Mesenchymal stem cell (in vitro differentiated cells and primary cell): ENCODE measurements around the gene CCDC47.

Experiments
- DNase-seq: peaks from one replicate; pipeline ENCODE4 v3.0.0-alpha.2; 2013
- H2AFZ ChIP-seq: one replicate; pipeline ENCODE4 v1.6.1; 2013; ENCODE audit warnings: low read depth, mild to moderate bottlenecking, control low read depth, inconsistent platforms, low read length, moderate library complexity
- H2AK5ac ChIP-seq: 2 replicates; pipeline ENCODE4 v1.6.1; 2013; ENCODE audit warnings: low read length, moderate library complexity, mild to moderate bottlenecking, inconsistent platforms; ENCODE audit not compliant: severe bottlenecking
- H2BK120ac ChIP-seq: one replicate; pipeline ENCODE4 v1.6.1; 2013; ENCODE audit warnings: low read depth, mild to moderate bottlenecking, inconsistent platforms, low read length, moderate library complexity
- H2BK12ac ChIP-seq, 2 experiments: one replicate each; pipeline ENCODE4 v1.6.1; 2013; ENCODE audit warnings: inconsistent platforms in 2 of 2, low read length in 2 of 2, mild to moderate bottlenecking in 2 of 2, moderate library complexity in 2 of 2, control low read depth in 1 of 2
- H2BK15ac ChIP-seq: one replicate; pipeline ENCODE4 v1.6.1; 2013; ENCODE audit warnings: mild to moderate bottlenecking, low read depth, inconsistent platforms; ENCODE audit not compliant: poor library complexity, severe bottlenecking
- H2BK5ac ChIP-seq: 2 replicates; pipeline ENCODE4 v1.6.1; 2013; ENCODE audit warnings: low read depth, mild to moderate bottlenecking, low read length, control low read depth, inconsistent platforms; ENCODE audit not compliant: poor library complexity, severe bottlenecking
- H3K14ac ChIP-seq, 2 experiments: one replicate each; pipeline ENCODE4 v1.6.1; 2013; ENCODE audit warnings: inconsistent platforms in 2 of 2, low read length in 2 of 2, control low read depth in 1 of 2, mild to moderate bottlenecking in 1 of 2, moderate library complexity in 1 of 2
- H3K18ac ChIP-seq, 2 experiments: one replicate each; pipeline ENCODE4 v1.6.1; 2013; ENCODE audit warnings: inconsistent platforms in 2 of 2, low read length in 2 of 2, control low read depth in 1 of 2, low read depth in 1 of 2, mild to moderate bottlenecking in 1 of 2
- H3K23ac ChIP-seq, 2 experiments: one replicate each; pipeline ENCODE4 v1.6.1; 2013; ENCODE audit warnings: inconsistent platforms in 2 of 2, low read length in 2 of 2, mild to moderate bottlenecking in 2 of 2, moderate library complexity in 2 of 2, control low read depth in 1 of 2
- H3K27ac ChIP-seq: 2 replicates; pipeline ENCODE4 v1.5.1; 2013; ENCODE audit warnings: mild to moderate bottlenecking, moderate library complexity, low read length, control low read depth, inconsistent platforms; ENCODE audit not compliant: poor library complexity, severe bottlenecking
- H3K27me3 ChIP-seq, 2 experiments: 2 replicates each; pipeline versions ENCODE4 v1.6.1 to v1.7.0; 2013; ENCODE audit warnings: low read length in 2 of 2, mild to moderate bottlenecking in 2 of 2, moderate library complexity in 2 of 2, control low read depth in 1 of 2, inconsistent platforms in 1 of 2; ENCODE audit not compliant: control insufficient read depth in 1 of 2, insufficient read depth in 1 of 2
- H3K36me3 ChIP-seq, 2 experiments: 2 replicates each; pipeline versions ENCODE4 v1.6.1 to v1.7.0; 2013; ENCODE audit warnings: low read length in 2 of 2, control low read depth in 1 of 2, inconsistent platforms in 1 of 2, low read depth in 1 of 2, mild to moderate bottlenecking in 1 of 2; ENCODE audit not compliant: insufficient read depth in 2 of 2, control insufficient read depth in 1 of 2
- H3K4ac ChIP-seq, 2 experiments: one replicate each; pipeline ENCODE4 v1.6.1; 2013; ENCODE audit warnings: inconsistent platforms in 2 of 2, low read length in 2 of 2, mild to moderate bottlenecking in 2 of 2, moderate library complexity in 2 of 2, control low read depth in 1 of 2, low read depth in 1 of 2
- H3K4me1 ChIP-seq: 2 replicates; pipeline ENCODE4 v1.6.1; 2013; ENCODE audit warnings: low read depth, low read length, control low read depth; ENCODE audit not compliant: control insufficient read depth, insufficient read depth
- H3K4me2 ChIP-seq: 2 replicates; pipeline ENCODE4 v1.6.1; 2013; ENCODE audit warnings: low read length, mild to moderate bottlenecking, inconsistent platforms; ENCODE audit not compliant: poor library complexity, severe bottlenecking
- H3K4me3 ChIP-seq, 2 experiments: 2 replicates each; pipeline versions ENCODE4 v1.5.1 to v1.7.0; 2013; ENCODE audit warnings: low read length in 2 of 2, mild to moderate bottlenecking in 2 of 2, control low read depth in 1 of 2, low read depth in 1 of 2; ENCODE audit not compliant: insufficient read depth in 1 of 2
- H3K79me1 ChIP-seq: replicated peaks from 2 replicates; pipeline ENCODE4 v1.6.1; 2013; ENCODE audit warnings: mild to moderate bottlenecking, control low read depth, low read length, inconsistent platforms; ENCODE audit not compliant: poor library complexity, severe bottlenecking
- H3K9ac ChIP-seq: 2 replicates; pipeline ENCODE4 v1.7.0; 2013; ENCODE audit warnings: mild to moderate bottlenecking, low read length, moderate library complexity
- H3K9me3 ChIP-seq: 2 replicates; pipeline ENCODE4 v1.7.0; 2013; ENCODE audit warnings: mild to moderate bottlenecking, low read length; ENCODE audit not compliant: control insufficient read depth
- H4K8ac ChIP-seq: one replicate; pipeline ENCODE4 v1.6.1; 2013; ENCODE audit warnings: inconsistent platforms, mild to moderate bottlenecking, low read length, moderate library complexity
- H4K91ac ChIP-seq: one replicate; pipeline ENCODE4 v1.6.1; 2013; ENCODE audit warnings: mild to moderate bottlenecking, low read length, inconsistent platforms
- WGBS: methylation state at CpG from one replicate; pipeline ENCODE4 v1.1.7; 2013; ENCODE audit warnings: mixed read lengths; 5-methylcytosine and 5-hydroxymethylcytosine counted together

Gene CCDC47

DNA sequence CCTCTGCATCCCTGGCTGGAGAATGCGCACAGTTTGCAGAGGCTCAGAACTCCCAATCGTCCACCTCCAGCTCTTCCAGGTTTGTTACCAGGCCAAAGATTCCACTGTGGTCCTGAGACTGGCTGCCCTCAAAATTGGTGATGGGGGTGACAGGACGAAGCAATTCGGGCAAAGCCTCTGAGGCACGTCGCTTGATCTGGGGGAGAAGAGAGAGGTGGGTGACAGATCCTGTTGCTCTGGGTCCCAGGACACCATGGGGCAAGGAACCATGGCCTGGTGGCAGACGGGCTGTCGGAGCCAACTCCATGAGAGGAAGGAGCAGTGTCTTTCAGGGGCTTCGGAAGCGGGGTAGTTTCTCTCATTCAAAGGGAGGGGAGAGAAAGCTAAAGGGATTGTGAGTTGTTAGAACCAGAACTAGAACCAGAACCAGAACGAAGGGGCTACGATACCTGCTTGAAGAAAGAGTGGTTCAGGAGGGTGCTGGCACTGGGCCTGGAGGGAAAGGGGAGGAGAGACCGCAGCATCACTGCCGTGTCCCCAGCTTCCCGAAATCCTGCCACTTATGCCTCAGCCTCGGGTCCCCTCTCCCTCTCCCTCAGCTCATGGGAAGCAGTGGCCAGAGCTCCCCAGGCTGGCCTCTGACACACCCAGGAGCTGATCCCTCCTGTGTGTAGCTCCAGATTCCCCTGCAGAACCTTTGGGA is 69.7 kb downstream of the CCDC47 start:
- no peak overlapping the region for H3K14ac ChIP-seq
- H3K4me3 ChIP-seq, result no peak overlapping the region
- H2BK120ac ChIP-seq, result no peak overlapping the region
- no peak overlapping the region for H2BK12ac ChIP-seq
- H3K18ac ChIP-seq, result no peak overlapping the region
- no peak overlapping the region for H3K4me2 ChIP-seq
- H3K27ac ChIP-seq, result no peak overlapping the region
- H3K9me3 ChIP-seq, result no peaks in the 10 kb centered on the region
- no peak overlapping the region for H3K9ac ChIP-seq
- peaks cover 16% of the 10 kb centered on the region for H3K4me1 ChIP-seq
- peaks cover 2% of the 10 kb centered on the region for H3K79me1 ChIP-seq
- peaks cover 46 to 56% of the 10 kb centered on the region in 2 experiments for H3K36me3 ChIP-seq
- no peak overlapping the region for H3K23ac ChIP-seq
- H3K27me3 ChIP-seq, result no peaks in the 10 kb centered on the region
- no peak overlapping the region for H3K4ac ChIP-seq
- 97% methylated on average over 15 of the region's 16 CpGs for WGBS
- no peak overlapping the region for H2BK15ac ChIP-seq
- no peak overlapping the region for H2AFZ ChIP-seq
- no peak overlapping the region for H2AK5ac ChIP-seq
- H2BK5ac ChIP-seq, result no peak overlapping the region
- no peak overlapping the region for H4K91ac ChIP-seq
- no peak for DNase-seq
- H4K8ac ChIP-seq, result no peak overlapping the region

DNA sequence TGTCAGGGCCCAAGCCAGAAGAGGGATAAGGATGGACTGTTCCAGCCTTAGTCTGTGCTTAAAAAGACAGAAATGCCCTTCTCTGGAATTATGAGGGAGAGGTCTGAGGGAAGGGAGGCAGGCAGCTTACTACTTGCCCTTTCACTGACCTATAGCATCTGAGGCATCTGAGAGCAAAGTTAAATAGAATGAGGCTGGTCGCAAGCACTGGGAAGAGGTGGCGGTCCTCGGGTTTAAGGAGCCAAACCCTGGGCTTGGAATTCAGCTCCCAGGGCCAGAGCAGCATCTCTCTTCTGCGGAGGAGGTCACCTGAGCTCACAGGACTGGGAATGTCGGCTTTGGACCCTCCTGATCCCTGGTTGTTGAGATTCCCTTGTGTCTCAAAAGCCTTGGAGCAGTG is 70.4 kb downstream of the CCDC47 start:
- Histone ChIP-seq H3K27me3 (no peaks in the 10 kb centered on the region), H3K4me1 (peaks cover 22% of the 10 kb centered on the region), H4K91ac (no peak overlapping the region), H2BK5ac (no peak overlapping the region), H3K9ac (no peak overlapping the region), H2BK15ac (no peak overlapping the region), H2BK12ac (no peak overlapping the region), H3K27ac (no peak overlapping the region), H3K36me3 (peaks cover 50 to 53% of the 10 kb centered on the region in 2 experiments), H3K9me3 (no peaks in the 10 kb centered on the region), H2AK5ac (no peak overlapping the region), H3K4ac (no peak overlapping the region), H3K4me2 (no peak overlapping the region), H4K8ac (no peak overlapping the region), H2BK120ac (no peak overlapping the region), H3K18ac (no peak overlapping the region), H3K79me1 (peaks cover 5% of the 10 kb centered on the region), H2AFZ (no peak overlapping the region), H3K14ac (no peak overlapping the region), H3K23ac (no peak overlapping the region), H3K4me3 (no peak overlapping the region)
- WGBS, result 96% methylated on average over 5 of the region's 5 CpGs
- no peak for DNase-seq

DNA sequence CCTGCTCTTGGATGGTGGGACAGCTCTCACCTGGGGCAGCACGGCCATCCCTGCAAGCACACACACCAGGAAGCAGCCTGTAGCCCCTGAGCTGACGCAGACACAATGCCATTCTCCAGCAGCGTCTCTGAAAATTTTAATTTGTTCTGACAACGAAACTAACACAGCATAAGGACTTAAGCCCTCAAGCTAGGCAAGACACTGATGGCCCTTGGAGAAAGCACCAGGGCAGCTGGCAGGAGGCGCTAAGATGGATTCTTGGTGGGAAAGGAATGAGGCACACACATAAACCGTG is 70.7 kb downstream of the CCDC47 start:
- H2BK120ac ChIP-seq, result no peak overlapping the region
- peaks cover 50 to 56% of the 10 kb centered on the region in 2 experiments for H3K36me3 ChIP-seq
- H3K9ac ChIP-seq, result no peak overlapping the region
- H2BK12ac ChIP-seq, result no peak overlapping the region
- no peak overlapping the region for H3K4me2 ChIP-seq
- H3K4me1 ChIP-seq, result peaks cover 26% of the 10 kb centered on the region
- H3K27me3 ChIP-seq, result no peaks in the 10 kb centered on the region
- H3K14ac ChIP-seq, result no peak overlapping the region
- no peak overlapping the region for H4K91ac ChIP-seq
- H3K23ac ChIP-seq, result no peak overlapping the region
- H3K4ac ChIP-seq, result no peak overlapping the region
- no peak overlapping the region for H2BK5ac ChIP-seq
- H3K4me3 ChIP-seq, result no peak overlapping the region
- H3K27ac ChIP-seq, result no peak overlapping the region
- H3K18ac ChIP-seq, result no peak overlapping the region
- no peak overlapping the region for H2AK5ac ChIP-seq
- WGBS, result 93% methylated on average over 6 of the region's 6 CpGs
- H4K8ac ChIP-seq, result no peak overlapping the region
- no peaks in the 10 kb centered on the region for H3K9me3 ChIP-seq
- no peak for DNase-seq
- H3K79me1 ChIP-seq, result peaks cover 5% of the 10 kb centered on the region
- no peak overlapping the region for H2BK15ac ChIP-seq
- no peak overlapping the region for H2AFZ ChIP-seq

DNA sequence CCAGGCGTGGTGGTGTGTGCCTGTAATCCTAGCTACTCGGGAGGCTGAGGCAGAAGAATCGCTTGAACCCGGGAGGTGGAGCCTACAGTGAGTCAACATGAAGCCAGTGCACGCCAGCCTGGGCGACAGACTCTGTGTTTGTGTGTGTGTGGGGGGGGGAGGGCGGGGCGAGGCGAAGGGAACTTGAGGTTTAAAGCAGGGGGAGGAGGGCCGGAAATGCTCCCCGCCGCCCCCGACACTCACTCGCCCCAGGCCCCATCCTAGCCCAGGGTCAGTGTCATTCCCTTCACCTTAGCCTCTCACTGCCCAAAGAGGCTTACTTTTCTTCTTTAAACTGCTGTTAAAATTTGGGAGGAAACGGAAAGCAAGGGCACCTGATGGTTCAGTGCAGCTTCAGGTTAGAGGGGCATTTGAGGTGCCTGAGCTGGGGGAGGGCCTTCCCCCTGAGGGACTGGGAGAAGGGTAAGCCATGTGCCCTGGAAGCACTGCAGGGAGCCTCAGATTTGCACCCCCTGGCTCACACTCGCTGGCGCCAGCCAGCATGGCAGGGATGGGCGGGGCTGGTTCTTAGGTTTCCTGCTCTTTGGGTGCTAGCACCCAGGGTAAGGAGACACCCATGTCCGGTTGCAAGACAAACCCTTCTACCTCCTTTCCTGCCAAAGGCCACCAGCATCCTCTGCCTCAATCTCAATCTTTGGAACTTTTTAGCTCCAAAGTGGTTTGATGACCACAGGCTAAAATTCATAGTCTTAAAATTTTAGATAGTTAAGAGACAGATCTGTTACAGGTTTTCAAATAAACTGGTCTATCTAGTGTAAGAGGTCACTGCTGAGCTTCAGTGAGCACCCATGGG is 71.3 kb downstream of the CCDC47 start:
- Histone ChIP-seq H2AFZ (no peak overlapping the region), H3K18ac (no peak overlapping the region), H2AK5ac (no peak overlapping the region), H4K91ac (no peak overlapping the region), H3K4me1 (peaks cover 31% of the 10 kb centered on the region), H3K9ac (no peak overlapping the region), H3K4ac (no peak overlapping the region), H3K23ac (no peak overlapping the region), H3K4me2 (no peak overlapping the region), H3K27me3 (no peaks in the 10 kb centered on the region), H3K27ac (no peak overlapping the region), H2BK120ac (no peak overlapping the region), H3K14ac (no peak overlapping the region), H4K8ac (no peak overlapping the region), H2BK15ac (no peak overlapping the region), H3K9me3 (no peaks in the 10 kb centered on the region), H3K36me3 (peaks cover 47 to 59% of the 10 kb centered on the region in 2 experiments), H3K4me3 (no peak overlapping the region), H2BK5ac (no peak overlapping the region), H2BK12ac (no peak overlapping the region), H3K79me1 (peaks cover 9% of the 10 kb centered on the region)
- no peak for DNase-seq
- 97% methylated on average over 9 of the region's 19 CpGs for WGBS
